Measurements from ENCODE around the gene LIPT2.

Gene LIPT2

DNA sequence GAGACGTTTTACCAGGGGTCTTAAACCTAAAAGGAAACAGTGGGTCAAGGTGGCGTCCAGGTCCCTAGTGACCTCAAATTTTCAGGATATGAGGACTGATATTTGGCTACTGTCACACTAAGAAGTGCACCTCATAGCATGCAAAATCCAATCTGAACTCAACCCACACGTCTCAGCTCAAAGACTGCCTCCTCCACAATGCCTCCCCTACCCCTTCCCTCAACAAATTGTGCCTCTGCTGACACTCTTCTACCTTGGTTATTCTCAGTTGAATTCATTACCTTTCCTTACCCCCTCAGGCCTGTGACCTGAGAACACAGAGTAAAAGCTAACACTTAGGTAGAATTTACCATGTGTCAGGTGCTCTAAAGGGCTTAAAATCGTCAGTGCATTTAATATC lies 12.4 kb upstream of the LIPT2 start:
- TF ChIP-seq, protein P1, sequence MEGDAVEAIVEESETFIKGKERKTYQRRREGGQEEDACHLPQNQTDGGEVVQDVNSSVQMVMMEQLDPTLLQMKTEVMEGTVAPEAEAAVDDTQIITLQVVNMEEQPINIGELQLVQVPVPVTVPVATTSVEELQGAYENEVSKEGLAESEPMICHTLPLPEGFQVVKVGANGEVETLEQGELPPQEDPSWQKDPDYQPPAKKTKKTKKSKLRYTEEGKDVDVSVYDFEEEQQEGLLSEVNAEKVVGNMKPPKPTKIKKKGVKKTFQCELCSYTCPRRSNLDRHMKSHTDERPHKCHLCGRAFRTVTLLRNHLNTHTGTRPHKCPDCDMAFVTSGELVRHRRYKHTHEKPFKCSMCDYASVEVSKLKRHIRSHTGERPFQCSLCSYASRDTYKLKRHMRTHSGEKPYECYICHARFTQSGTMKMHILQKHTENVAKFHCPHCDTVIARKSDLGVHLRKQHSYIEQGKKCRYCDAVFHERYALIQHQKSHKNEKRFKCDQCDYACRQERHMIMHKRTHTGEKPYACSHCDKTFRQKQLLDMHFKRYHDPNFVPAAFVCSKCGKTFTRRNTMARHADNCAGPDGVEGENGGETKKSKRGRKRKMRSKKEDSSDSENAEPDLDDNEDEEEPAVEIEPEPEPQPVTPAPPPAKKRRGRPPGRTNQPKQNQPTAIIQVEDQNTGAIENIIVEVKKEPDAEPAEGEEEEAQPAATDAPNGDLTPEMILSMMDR (conservative IDR thresholded peaks at IDR 0.05; ENCODE audit: control insufficient read depth, insufficient read depth, low read depth, low read length), result no peak
- DNase-seq (ENCODE audit: low read depth), result no peak
- no peak overlapping the region for H3K4me3 ChIP-seq (ENCODE audit: control insufficient read depth, low read depth, low read length)

DNA sequence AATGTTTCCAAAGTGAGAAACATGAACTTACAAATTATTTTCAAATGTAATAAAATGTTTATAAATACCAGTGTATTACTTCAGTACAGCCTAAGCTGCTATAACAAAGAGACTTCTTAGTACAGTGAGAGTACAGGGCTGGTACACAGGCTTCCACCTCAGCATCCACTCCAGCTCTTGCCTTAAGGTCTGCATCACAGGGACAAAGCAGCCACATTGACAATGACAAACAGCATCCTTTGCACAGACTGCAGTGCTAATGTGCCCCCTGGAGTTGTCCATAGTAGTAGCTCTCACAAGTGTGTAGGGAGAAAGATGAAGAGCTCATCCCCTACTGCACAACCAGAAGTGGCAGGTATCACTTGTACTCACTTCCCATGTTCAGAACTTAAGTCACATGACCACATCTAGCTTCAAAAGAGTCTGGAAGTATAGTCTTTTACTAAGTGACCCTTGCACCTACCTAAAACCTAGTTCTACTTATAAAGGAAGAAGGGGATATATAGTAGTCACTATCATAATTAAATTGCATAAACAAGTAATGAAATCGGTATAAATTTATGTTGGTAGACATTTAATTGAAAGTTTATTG lies 10.7 kb upstream of the LIPT2 start:
- TF ChIP-seq, protein P1 (conservative IDR thresholded peaks at IDR 0.05; ENCODE audit: control insufficient read depth, insufficient read depth, low read depth, low read length), result no peak

DNA sequence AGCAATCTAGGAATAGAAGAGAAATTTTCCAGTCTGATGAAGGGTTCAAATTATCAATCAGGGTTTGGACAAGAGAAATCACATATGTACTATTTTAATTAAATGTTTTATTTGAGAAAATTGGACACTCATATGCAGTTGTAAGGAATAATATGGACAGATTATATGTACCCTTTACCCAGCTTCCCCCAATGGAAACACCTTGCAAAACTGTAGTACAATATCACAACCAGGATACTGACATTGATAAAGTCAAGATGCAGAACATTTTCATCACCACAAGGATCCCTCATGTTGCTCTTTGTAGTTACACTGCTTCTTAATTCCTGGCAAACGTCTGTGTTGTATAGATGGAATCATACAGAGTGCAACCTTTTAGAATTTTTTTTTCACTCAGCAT lies 1.4 kb upstream of the LIPT2 start:
- TF ChIP-seq, protein P1 (conservative IDR thresholded peaks at IDR 0.05; ENCODE audit: control insufficient read depth, insufficient read depth, low read depth, low read length), result no peak
- DNase-seq (ENCODE audit: low read depth), result no peak
- no peak overlapping the region for H3K4me3 ChIP-seq (ENCODE audit: control insufficient read depth, low read depth, low read length)

More for the DNA sequence above, 10.7 kb upstream of the LIPT2 start:
- no peak for DNase-seq (ENCODE audit: low read depth)
- H3K4me3 ChIP-seq (ENCODE audit: control insufficient read depth, low read depth, low read length), result no peak overlapping the region

DNA sequence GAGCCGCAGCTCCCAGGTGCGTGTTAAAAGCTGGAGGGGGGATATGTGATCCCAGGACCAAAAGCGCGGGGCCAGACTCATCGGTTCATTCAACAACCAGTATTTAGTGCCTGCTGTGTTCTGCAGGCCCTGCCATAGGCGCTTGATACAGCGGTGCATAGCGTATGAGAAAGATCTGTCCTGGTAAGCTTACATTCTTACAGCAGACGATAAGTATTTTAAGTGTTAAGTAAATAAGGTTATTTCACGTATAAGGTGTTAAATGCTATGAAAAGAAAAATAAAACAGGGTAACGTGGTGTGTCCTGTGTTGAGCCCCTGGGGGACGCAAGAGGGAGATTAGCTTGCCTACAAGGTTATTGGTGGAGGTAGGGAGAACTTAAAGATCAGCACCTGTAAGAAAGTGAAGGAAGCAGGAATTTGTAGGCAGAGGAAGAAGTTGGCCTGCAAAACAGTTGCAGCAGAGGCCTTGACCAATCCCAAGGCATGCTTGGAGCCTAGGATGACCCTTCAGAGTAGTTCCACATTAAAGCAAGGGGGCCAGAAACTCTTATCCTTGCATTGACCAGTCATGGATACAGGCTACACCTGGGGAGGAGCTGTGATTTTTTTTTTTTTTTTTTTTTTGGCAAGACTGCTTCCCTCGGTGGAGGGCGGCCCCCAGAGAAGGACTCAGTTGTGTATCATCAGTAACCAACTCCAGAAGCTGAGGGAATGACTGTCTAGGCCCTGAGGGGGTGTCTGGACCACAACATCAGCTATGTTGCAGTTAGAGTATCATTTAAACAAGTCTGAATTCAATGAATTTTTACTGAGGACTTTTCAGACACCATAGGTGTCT lies 487 bp upstream of the LIPT2 start:
- peak overlapping the region; percentile 52 for H3K4me3 ChIP-seq (ENCODE audit: control insufficient read depth, low read depth, low read length)
- TF ChIP-seq, protein P1 (conservative IDR thresholded peaks at IDR 0.05; ENCODE audit: control insufficient read depth, insufficient read depth, low read depth, low read length), result no peak
- peak; percentile 87 for DNase-seq (ENCODE audit: low read depth)

DNA sequence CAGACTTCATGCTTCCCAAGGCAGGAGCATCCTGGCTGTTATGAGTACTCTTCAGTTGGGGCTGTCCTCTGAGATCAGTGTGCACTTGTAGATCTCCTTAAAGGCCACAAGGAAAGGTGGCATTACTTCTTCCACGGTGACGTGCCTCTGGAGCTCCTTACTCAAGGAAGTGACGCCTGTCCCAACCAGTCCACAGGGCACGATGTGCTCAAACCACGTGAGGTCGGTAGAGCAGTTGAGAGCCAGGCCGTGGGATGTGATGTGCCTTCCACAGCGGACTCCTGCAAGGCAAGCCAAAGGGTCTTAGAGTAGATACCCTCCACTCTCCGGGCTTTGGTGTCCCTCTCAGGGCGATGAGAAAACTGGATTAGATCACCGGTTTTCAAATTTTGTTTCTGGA lies 1.4 kb downstream of the LIPT2 start:
- DNase-seq (ENCODE audit: low read depth), result no peak
- TF ChIP-seq, protein P1 (conservative IDR thresholded peaks at IDR 0.05; ENCODE audit: control insufficient read depth, insufficient read depth, low read depth, low read length), result no peak
- no peak overlapping the region for H3K4me3 ChIP-seq (ENCODE audit: control insufficient read depth, low read depth, low read length)

DNA sequence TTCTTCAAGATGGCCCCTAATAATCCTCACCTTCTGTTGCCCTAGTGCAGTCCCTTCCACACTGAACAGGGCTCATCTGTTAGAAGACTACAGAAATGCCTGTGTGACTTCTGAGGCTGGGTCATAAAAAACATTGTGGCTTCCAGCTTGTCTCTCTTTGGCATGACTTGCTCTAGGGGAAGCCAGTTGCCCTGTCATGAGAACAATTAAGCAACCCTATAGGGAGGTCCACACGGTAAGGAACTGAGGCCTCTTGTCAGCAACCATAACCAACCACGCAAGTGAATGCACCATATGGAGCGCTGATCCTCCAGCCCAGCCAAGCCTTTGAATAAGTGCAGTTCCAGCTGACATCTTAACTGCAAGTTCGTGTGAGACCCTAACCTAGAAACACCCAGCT lies 2.6 kb downstream of the LIPT2 start:
- TF ChIP-seq, protein P1 (conservative IDR thresholded peaks at IDR 0.05; ENCODE audit: control insufficient read depth, insufficient read depth, low read depth, low read length), result no peak
- no peak overlapping the region for H3K4me3 ChIP-seq (ENCODE audit: control insufficient read depth, low read depth, low read length)
- DNase-seq (ENCODE audit: low read depth), result no peak
